HG03460 (cell line): Measurements from ENCODE around the gene PROSER2.

Experiments
- ATAC-seq: cut with Tn5 transposase; IDR thresholded peaks from one replicate; pipeline ENCODE4 v1.9.1; 2021; ENCODE audit not compliant: unreplicated experiment

PROSER2 gene

DNA sequence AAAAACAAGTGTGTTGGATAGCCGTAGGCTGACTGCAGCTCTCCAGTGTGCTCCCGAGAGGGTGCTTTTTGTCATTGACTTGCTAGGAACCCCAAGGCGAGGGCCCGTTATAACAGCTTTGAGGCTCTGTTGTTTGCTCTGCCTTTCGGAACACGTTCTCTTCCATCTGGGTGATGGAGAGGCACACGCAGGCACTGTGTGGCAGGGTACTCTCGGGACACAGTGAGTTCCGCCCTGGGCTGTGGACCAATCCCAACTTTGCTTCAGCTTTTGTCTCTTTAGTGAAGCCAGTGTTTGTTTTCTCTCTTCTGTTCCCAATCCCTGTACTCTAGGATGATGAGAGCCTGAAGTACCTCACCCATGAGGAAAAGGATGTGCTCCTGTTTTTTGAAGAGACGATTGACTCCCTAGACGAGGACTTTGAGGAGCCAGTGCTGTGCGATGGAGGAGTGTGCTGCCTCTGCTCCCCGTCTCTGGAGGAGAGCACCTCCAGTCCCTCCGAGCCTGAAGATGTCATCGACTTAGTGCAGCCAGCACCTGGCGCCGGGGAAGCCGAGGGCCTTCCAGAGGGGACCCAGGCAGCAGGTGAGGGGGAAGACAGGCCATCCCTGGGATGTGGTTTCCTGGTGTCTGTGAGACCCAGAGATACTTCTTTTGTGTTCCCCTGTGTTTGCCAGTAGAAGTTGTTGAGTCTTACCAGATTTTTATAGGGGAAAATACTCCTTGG is 43.2 kb downstream of the PROSER2 start:
- no peak for ATAC-seq

DNA sequence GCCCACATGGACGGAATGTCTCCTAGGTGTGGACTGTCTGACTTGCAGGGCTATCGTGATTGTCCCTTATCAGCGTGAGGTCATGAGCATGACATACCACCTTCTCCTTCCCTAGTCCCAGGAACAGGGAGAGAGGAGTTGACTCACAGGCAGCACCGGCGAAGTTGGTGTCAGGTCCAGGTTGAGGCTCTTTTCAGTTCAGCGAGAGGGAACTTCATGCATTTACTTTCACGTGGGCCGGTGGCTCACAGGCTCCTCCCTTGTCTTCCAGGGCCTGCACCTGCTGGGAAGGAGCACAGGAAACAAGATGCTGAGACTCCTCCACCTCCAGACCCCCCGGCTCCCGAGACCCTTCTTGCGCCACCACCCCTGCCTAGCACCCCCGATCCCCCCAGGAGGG is 46.1 kb downstream of the PROSER2 start:
- no peak for ATAC-seq

DNA sequence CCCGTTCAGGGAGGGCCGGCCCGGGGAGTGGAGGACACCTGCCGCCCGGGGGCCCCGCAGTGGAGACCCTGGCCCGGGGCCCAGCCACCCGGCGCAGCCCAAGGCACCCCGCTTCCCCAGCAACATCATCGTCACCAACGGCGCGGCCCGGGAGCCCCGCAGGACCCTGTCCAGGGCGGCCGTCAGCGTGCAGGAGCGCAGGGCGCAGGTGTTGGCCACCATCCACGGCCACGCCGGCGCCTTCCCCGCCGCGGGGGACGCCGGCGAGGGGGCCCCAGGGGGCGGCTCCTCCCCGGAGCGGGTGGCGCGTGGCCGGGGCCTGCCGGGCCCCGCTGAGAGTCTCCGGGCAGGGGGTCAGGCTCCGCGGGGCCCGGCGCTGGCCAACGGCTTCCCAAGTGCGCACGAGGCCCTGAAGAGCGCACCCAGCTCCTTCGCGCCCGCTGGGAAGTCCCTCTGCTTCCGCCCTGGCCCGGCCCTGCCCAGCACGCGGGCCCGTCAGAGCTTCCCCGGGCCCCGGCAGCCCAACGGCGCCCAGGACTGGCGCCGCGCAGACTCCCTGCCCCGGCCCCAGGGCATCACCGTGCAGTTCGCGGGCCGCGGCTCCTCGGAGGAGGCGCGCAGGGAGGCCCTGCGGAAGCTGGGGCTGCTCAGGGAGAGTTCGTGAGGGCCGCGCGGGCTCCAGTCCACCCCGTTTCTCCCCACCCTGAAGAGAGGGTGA is 46.7 kb downstream of the PROSER2 start:
- ATAC-seq = no peak

DNA sequence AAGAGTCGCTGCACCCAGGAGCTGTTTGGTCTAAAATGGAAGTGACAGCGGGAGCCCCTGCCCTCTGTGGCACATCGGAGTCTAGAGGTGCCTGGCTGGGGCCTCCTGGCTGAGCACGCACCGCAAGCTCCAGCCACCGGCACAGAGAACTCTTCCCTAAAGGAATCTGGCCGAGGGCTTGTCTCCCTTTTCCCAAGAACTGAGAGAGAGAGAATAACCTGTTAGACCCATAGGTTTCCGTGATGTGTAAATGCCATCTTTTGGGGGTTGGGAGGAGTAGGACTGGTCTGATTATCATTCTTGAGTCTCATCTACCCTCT is 47.3 kb downstream of the PROSER2 start:
- ATAC-seq = no peak

DNA sequence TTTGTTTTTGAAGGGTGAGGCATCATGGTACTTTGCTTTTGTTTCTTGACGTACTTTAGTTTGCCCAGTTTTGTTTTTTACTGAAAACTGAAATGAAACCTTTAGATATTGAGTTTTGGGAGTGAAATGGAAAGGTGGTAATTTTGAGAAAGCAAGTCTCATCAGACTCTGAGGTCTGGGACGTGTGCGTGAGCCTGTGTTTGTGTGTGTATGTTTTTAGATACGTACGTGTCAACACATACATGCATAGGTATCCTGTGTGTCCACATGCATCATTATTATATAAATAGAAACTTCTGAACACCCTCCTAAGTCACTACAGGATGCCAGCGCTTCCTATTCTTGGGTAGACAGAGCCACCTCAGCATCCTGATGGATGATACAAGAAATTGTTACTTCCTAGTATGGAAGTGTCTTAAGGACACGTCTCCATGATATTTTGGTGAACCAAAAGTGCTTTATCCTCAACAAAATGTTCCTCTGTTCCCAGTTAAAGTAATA is 47.8 kb downstream of the PROSER2 start:
- no peak for ATAC-seq

DNA sequence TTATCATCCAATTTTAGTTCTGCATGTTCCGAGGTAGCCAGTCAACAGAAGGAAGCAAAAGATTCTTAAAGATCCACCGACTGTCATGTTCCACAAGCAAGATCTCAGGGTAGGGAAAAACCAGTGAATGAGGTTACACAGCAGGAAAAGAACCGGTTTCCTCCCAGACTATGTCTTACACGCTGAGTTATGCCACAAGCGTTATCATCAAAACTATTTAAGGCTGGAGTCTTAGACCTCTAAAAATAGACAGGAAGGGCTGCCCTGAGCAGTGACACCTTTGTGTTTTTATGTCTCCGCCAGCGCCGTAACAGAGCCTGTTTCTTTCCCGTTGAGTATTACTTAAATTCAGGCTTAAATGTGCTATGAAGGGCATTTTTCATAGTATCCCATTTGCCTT is 48.3 kb downstream of the PROSER2 start:
- no peak for ATAC-seq

DNA sequence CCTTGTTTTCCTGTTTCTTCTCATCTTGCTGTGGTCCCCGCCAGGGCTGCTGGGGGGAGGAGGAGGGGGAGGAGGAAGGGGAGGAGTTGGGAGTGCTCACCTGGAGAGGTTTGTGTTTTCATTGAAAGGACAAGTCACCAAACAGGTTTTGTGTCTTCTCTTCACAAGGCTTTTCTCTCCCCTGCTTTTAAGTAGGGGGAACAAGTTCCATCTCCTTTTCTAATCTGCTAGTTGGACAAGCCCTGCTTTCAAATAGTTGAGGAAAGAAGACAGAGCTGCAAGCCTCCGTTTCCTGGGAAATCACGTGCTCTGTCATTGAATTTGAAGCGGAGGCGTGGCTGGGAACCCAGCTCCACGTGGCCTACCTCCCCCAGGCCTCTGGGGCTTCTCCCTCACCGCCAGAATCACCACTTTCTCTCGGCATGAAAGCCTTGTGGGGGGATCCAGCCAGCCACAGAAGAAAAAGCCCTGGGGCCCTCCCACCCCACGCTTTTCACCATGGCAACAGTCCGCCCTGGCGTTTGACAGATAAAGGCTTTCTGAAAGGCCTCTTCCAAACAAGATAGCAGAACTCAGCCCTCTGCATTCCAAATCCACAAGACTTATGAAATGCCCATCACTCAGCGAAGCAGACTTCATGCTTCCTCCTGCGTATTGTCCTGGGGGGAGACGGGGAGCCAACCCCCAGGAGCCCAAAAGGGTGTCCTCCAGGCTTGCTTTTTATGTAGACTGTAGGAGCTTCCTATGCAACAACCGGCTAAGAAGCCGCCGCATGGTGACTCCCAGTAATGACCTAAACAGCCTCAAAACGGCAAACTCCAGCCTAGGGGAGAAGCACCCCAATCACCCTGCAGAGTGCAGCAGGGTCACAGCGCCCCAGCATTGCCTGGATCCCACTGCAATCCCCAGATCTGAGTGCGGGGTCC is 51.7 kb downstream of the PROSER2 start:
- ATAC-seq = no peak

DNA sequence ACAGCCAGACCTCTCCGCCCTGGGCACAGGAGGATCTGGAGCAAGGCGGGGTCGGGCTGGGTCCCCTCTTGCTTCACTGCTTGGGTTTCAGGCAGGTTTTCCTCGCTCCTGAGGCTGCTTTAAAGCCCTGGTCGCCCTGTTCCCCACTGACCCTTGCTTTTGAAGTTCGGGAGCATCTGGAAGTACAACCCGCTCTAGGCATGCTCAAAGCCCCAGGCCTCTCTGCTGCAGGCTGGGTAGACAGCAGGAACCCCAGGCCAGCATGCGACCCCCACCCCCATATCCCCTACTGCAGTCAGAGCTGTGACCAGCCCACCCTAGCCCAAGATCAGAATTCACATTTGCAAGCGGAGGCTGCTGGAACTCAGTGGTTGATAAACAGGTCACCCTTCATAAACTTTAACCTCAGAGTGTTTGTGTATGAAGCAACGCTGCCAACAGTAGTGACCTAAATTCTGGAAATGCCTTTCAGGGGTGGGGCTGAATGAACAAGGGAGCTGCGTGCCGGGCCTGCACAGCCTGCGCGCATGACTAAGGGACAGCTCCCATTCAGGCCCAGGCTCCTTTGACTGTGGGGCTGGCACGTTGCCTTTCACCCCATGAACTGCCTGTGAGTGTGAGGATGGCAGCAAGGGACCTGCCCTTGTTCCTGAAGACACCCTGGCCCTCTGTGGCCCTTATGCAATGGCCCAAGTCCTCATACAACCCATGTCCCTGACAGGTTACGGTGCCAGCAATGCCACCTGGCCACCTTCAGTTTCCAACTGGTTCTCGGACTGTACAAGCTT is 52.5 kb downstream of the PROSER2 start:
- ATAC-seq = no peak

DNA sequence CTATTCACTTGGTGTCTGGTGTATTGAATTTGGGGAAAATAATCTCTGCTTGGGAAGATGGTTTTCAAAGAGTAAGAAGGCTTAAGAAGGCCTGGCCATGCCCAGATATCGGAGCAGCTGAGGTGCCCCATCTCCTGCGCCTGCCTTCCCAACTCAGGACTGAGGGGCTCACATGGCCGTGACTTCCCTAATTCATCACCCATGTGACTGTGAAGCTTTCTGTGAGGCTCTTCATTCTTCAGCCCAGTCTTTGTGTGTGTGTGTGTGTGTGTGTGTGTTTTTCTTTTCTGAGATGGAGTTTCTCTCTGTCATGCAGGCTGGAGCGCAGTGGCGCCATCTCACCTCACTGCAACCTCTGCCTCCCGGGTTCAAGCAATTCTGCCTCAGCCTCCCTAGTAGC is 53.2 kb downstream of the PROSER2 start:
- no peak for ATAC-seq

DNA sequence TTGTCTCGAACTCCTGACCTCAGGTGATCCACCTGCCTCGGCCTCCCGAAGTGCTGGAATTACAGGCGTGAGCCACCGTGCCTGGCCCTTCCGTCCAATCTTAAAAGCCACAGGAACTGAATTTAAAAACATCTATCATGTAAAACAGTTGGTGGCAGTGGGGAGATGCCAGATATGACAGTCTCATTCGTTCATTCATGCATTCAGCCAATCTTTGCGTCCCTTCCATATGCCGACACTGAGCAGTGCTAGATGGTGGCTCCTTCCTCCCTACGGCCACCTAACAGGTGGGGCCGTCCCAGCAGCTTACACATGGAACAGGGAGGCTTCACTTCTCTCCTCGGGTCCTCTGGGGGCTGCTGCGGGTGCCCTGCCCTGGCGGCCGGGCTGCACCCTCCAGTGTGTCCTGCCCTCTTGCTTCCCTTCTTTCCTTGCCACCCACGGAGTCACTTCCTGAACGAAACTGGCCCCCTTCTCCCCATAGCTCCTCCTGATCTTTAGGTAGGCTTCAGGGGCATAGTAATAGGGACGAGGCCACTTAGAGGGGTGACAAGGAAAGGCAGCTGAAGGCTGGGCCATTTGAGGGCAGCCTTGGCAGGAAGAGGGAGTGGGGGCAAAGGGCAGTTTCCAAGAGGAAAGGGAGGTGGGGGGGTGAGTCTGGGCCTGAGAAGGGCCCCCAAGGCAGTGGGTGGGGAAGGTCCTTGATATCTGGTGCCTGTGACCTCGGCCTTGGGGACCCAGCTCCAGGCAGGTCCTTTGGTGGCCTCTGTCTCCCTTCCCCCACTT is 53.8 kb downstream of the PROSER2 start:
- ATAC-seq = no peak

DNA sequence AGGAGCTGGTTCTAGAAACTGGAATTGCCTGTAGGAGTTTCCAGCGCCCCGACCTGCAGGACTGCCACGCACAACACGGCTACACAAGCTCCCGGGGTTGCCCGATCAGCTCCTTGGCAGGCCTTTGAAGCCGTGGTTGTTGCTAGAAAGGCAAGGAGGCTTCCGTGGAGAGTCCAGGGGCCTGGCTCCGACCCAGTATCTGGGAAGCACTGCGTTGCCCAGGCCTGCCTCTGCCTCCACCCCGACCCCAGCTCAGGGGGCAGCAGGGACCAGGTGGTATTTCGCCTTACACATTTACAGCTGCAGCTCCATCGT is 54.4 kb downstream of the PROSER2 start:
- ATAC-seq = no peak

DNA sequence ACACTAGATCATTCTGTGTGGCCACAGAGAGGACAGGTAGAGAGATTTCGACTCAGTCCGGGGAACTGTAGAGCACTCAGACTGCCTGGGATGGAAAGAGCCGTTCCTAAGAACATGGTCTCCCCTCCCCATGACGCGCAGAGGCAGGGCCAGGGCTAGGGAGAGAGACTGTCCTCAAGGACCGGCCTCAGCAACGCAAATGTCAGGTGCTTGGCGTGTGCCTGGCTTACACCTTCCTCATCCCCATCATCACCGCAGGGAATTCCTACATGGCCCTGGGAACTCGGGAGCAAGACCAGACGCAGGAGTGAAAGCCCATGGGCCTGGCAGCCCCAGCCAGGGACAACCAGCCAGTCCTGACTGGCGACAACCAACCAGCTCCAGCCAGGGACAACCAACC is 55.6 kb downstream of the PROSER2 start:
- ATAC-seq = no peak

DNA sequence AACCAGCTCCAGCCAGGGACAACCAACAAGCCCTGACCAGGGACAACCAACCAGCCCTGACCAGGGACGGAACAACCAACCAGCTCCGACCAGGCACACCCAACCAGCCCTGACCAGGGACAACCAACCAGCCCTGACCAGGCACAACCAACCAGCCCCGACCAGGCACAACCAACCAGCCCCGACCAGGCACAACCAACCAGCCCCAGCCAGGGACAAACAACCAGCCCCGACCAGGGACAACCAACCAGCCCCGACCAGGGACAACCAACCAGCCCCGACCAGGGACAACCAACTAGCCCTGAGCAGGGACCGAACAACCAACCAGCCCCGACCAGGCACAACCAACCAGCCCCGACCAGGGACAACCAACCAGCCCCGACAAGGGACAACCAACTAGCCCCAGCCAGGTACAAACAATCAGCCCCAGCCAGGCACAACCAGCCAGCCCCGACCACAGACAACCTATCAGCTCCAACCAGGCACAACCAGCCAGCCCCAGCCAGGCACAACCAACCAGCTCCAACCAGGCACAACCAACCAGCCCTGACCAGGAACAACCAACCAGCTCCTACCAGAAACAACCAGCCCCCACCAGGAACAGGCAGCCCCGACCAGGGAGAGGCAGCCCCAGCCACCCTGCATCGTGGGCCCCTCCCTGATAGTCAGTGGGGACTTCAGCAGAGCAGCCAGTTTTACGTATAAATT is 56.4 kb downstream of the PROSER2 start:
- ATAC-seq = no peak

DNA sequence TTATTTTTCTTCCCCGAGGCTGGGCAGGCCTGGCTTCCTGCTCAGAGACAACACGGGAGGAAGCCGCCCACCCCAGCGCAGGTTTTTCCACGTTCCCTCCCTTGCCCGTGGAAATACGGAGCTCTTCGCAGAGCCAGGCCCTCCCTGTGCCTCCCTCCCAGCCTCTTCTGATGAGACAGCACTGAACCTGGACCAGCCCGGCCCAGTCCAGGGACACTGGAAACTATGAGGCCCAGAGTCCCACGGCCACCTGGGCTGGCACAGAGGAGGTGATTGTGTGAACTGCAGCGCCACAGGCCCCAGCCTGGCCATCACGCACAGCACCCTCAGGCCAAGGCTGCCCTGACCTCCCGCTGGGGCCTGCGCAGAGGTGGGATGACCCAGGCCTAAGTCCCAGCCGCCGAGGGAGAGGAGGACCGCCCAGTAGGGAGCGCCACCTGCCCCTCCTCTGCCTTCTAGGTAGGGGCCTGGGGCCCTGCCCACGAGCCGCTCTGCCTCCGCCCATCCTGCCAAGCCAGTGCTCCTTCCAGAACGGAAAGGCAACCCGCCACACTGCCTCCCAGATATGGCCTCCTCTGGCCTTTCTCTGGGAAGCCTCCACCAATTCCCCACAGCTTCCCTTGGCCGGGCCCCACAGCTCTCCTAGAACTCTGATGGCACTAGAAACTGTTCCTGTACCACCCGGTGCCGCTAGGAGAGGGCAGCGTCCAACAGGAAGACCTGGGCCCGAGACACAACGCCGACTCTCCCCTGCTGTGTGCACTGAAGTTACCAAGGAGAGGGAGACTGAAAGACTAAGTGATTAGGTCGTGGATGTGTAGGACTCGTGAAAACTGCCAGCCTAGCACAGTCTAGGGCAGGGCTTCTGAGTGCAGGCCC is 57.2 kb downstream of the PROSER2 start:
- no peak for ATAC-seq

DNA sequence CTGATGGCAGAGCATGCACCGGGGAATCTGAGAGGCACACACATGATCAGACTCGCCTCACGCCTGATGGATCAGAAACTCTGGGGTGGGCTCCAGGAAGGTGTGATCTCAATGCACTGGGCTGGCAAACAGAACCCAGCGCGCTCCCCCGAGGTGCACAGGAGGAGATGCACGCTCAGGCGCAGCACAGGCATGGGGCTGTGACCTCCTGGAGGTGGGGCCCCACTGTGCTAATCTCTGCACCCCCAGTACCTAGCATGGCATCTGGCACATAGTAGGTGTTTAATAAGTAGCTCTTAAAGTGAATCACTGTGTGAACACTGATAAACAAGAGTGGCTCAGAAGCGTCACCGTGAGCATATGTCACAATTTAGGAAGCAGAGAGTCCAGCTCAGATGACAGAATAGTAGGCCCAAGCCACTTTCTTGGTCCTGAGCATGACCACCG is 57.9 kb downstream of the PROSER2 start:
- no peak for ATAC-seq

DNA sequence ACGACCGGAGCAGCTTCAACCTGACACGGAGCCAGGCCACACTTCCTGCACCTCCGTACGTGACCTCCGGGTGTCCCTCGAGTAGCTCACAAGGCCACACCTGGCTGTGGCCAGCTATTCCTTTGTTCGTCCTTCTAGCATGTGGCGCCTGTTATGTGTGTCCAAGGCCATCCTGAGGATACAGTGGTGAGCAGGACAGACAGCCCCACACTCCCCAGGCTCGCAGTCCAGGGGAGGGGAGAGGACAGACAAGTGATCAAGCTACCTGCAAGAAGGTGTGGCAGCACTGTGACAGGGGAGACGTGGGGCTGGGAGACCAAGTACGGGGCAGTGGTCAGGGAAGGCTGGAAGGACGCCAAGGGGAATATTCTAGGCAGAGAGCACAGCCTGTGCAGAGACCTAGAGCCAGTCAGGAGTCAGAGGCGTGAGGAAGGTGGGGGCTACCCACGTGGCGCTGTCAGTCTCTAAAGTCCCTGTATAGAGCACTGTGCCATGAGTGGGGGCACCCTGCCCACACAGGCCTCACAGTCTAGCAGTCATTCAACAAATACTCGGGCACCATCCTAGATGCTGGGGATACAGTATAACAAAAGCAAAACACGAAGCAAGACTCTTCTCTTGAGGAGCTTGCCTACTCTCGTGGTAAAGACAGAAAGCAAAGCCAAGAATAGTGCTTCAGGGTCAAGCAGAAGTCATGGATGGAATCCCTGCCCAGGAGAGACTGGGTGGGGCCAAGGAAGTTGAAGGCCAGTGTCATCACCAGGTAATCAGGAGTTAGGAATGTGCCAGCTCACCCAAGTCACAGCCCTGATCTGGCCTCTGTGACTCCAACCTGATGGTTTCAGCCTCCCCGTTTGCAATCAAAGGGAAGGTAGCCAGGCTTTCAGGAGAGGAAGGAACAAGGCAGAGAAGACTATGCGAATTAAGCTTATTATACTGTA is 58.6 kb downstream of the PROSER2 start:
- ATAC-seq = no peak

DNA sequence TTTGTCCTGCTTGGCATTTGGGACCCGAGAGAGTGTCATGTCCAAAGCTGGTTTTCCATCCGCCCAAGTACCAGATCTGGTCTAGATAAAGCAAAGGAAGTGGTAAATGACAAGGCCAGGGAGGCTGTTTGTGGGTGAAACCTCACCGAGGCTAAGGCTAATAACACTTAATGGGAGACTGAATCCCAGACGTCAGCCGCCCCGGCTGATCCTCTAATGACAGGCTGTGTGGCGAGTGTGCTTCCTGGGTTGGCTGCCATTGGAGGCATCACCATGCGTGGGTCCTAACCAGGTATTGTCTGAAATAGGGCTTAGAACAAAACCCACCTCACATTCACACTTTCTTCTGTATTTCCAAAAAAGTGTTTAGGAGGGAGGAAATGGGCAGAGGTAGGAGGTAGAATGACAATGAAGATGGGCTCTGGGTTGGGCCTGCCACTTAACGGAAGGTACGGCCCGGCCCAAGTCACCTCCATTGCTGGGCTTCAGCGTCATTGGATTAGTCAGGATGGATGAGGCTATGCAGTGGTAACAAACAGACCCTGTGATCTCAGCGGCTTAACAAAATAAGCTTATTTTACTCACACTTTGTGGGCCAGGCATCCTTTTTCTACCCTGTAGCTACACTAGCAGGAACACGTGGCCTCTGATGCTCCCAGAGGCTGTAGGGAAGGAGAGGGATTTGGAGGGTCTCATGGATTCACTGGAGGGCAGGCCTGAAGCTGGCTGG is 59.7 kb downstream of the PROSER2 start:
- ATAC-seq = no peak
